ENCODE measurements around the gene NSF.
"Not testable (repeated sequence)": the region's sequence is repeated elsewhere in the genome, so short reads cannot be mapped to it uniquely, and the experiment has no call there.

DNA sequence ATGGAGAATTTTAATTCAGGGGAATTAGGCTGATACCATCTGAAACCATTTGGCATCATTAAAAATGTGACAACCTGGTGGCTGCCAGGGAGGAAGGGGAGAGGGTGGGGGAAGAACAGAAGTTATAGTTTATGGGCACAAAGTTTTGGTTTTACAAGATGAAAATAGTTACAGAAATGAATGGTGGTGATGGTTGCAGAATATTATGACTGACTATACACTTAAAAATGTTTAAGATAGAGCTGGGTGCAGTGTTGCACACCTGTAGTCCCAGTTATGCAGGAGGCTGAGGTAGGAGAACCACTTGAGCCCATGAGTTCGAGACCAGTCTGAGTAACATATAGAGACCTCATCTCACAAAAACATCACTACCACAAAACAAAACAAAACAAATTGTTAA is 23.5 kb upstream of the NSF start:
- TF ChIP-seq, protein P1, sequence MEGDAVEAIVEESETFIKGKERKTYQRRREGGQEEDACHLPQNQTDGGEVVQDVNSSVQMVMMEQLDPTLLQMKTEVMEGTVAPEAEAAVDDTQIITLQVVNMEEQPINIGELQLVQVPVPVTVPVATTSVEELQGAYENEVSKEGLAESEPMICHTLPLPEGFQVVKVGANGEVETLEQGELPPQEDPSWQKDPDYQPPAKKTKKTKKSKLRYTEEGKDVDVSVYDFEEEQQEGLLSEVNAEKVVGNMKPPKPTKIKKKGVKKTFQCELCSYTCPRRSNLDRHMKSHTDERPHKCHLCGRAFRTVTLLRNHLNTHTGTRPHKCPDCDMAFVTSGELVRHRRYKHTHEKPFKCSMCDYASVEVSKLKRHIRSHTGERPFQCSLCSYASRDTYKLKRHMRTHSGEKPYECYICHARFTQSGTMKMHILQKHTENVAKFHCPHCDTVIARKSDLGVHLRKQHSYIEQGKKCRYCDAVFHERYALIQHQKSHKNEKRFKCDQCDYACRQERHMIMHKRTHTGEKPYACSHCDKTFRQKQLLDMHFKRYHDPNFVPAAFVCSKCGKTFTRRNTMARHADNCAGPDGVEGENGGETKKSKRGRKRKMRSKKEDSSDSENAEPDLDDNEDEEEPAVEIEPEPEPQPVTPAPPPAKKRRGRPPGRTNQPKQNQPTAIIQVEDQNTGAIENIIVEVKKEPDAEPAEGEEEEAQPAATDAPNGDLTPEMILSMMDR (IDR thresholded peaks at IDR 0.05) = not testable (repeated sequence)
- TF ChIP-seq POLR2A (IDR thresholded peaks at IDR 0.05) = not testable (repeated sequence)
